GM12864 (cell line): ENCODE measurements around the gene CDC42EP1.
A peak's percentile ranks its signal among the peaks of the same experiment; 100 is the strongest.

Experiments
- DNase-seq: peaks from one replicate; pipeline ENCODE4 v3.0.0-alpha.2; 2011; ENCODE audit warnings: low read depth
- H3K4me3 ChIP-seq: 2 replicates; pipeline ENCODE4 v1.5.1; 2011; ENCODE audit warnings: mild to moderate bottlenecking, low read depth, low read length, control low read depth
- TF ChIP-seq, protein P1 (sequence below): IDR thresholded peaks from 2 replicates; pipeline ENCODE4 v1.5.1; 2011; ENCODE audit warnings: low read depth, mild to moderate bottlenecking, moderate library complexity, low read length, control low read depth, inconsistent platforms; ENCODE audit errors: missing control alignments

The CDC42EP1 gene

DNA sequence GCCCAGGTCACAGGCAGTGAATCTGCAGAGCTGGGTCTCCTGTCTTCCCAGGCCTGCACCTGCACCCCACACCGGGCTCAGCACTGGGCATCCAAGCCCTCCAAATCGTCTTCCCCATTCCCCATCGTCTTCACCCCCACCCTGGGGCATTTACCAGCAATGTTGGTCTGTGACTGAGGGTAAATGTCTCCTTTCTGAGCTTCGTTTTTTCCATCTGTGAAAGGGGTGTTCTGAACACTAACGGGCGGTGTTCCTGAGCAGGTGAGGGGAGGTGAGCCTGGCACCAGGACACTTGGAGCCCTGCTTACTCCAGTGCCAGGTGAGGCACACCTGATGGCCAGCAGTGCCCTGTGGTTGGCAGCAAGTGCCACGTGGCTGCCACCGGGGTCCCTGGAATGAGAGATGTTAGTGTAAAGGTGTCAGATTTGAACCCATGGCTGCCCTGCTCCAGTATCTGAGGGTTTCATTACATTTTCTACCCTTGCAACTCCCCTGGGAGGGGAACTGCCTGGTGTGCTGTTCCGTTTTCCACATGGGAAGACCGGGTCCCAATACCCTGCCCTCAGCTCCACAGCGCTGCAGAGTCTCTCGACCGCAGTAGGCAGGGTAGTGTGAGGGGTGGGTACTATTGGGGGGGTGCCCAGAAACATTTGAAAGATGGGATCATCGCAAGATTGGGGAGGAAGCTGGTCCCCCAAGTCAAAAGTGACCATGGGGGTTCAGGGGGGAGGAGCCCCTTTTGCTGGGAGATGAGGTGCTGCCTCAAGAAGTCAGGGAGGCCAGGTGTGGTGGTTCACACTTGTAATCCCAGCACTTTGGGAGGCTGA, 2.0 kb downstream of the CDC42EP1 start:
- no peak for DNase-seq
- no peak overlapping the region for H3K4me3 ChIP-seq
- TF ChIP-seq, protein P1, sequence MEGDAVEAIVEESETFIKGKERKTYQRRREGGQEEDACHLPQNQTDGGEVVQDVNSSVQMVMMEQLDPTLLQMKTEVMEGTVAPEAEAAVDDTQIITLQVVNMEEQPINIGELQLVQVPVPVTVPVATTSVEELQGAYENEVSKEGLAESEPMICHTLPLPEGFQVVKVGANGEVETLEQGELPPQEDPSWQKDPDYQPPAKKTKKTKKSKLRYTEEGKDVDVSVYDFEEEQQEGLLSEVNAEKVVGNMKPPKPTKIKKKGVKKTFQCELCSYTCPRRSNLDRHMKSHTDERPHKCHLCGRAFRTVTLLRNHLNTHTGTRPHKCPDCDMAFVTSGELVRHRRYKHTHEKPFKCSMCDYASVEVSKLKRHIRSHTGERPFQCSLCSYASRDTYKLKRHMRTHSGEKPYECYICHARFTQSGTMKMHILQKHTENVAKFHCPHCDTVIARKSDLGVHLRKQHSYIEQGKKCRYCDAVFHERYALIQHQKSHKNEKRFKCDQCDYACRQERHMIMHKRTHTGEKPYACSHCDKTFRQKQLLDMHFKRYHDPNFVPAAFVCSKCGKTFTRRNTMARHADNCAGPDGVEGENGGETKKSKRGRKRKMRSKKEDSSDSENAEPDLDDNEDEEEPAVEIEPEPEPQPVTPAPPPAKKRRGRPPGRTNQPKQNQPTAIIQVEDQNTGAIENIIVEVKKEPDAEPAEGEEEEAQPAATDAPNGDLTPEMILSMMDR: no peak

DNA sequence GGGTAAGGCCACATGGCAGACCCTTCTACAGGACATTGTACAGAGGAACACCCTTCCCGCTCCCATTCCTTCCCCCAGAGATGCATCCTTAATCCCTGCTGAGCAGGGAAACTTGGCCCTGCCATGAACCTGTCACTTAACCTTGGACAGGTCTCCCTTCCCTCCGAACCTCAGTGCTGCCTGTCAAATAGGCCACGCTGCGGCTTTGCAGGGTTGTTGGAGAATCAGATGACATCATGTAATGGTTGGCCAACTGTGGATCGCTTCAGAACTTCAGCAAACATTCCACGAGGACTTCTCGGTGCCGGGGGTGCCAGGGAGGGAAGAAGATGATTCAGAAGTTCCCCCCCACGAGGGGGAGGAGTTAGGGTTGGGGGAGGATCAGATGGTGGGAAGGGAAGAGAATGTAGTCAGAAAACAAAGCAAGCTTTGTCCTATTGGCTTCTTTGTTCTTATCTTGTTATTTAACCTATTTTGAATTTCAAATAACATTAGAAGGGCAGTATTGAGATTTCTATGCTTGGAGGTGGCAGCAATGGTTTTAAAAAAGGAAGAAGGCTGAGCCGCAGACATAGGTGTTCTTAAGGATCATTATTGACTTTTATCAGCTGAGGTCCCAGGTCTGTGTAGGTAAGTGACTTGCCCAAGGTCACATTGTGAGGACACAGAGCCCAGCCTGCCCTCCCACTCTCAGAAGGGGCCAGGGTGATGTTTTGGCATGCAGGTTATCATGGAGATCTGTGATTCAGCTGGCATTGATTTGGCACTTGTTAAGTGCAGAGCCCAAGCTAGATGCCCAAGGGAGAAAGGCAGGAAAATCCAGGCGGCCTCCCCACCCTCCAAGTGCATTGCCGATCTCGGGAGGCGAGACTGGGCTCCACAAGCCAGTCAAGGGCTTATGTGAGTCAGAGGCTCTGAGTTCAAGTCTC, 3.1 kb downstream of the CDC42EP1 start:
- H3K4me3 ChIP-seq: no peak overlapping the region
- TF ChIP-seq, protein P1: no peak
- no peak for DNase-seq

- TF ChIP-seq, protein P1: no peak
- no peak overlapping the region for H3K4me3 ChIP-seq
- no peak for DNase-seq
These were observed 3.9 kb downstream of the CDC42EP1 start for GRCh38 chr22:37564111-37564711.

DNA sequence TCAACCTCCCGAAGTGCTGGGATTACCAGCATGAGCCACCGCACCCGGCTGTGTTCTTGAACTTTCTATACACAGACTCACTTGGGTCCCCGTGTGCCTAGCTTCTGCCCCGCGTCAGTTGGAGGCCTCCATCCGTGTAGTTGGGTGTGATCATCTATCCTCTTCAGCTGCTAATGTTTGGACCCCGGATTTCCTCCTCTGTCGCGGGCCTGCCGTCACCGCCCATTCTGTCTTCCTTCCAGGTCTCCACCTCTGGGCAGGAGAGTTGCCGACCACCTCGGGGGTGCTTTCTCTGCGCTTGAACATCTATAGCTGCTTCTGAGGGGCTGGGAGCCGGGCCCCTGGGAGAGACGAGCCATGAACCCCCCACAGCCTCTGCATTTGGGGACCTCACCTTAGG, 5.5 kb downstream of the CDC42EP1 start:
- no peak overlapping the region for H3K4me3 ChIP-seq
- TF ChIP-seq, protein P1: no peak
- DNase-seq: no peak

- no peak overlapping the region for H3K4me3 ChIP-seq
- TF ChIP-seq, protein P1: no peak
- DNase-seq: no peak
These were observed 6.1 kb downstream of the CDC42EP1 start for GRCh38 chr22:37566329-37566837.

GRCh38 chr22:37566903-37567798, 6.9 kb downstream of the CDC42EP1 start:
- TF ChIP-seq, protein P1: peak; percentile 99
- peak; percentile 65 for DNase-seq
- H3K4me3 ChIP-seq: no peak overlapping the region
